Measurements from ENCODE around the gene ARSA. TPM values are rescaled to one million over a fixed set of nuclear protein-coding genes. Genes with fewer than 3 reads are reported as not detected.
A peak's percentile ranks its signal among the peaks of the same experiment; 100 is the strongest.

Gene ARSA
- total and polyA plus RNA-seq, 2 of the 13 experiments (the other 11 are each of a cell fraction or from before 2014, with no cell fraction given) = 9.0 to 11.5 TPM

GRCh38 chr22:50582493-50583293, 45.3 kb downstream of the ARSA start, which contains the start of gene CHKB (continued):
- TF ChIP-seq TEF (CRISPR knock-in tag; IDR thresholded peaks at IDR 0.05) (peak; percentile 37; the same call in 1 of the 2 replicates), ATAD3A (CRISPR knock-in tag; IDR thresholded peaks at IDR 0.05) (no peak), TBX3 (IDR thresholded peaks at IDR 0.05; ENCODE audit: borderline replicate concordance) (no peak), ATF5 (CRISPR knock-in tag; IDR thresholded peaks at IDR 0.05; ENCODE audit: low read depth) (no peak), ZSCAN21 (CRISPR knock-in tag; IDR thresholded peaks at IDR 0.05; ENCODE audit: borderline replicate concordance) (peak; percentile 36; the same call in 1 of the 2 replicates), MXD1 (CRISPR knock-in tag; IDR thresholded peaks at IDR 0.05) (peak; percentile 52; the same call in 1 of the 2 replicates)

GRCh38 chr22:50581950-50582492, 45.9 kb downstream of the ARSA start:
- no peak overlapping the region for H2AFZ ChIP-seq (ENCODE audit: low read length)
- ATAC-seq (peak; percentile 39), FAIRE-seq (no peak), DNase-seq (ENCODE audit: low spot score) (no peak)
- peak overlapping the region; percentile 68 to 91 (median 86) for H3K4me3 ChIP-seq (replicated peaks in 1 of 3; ENCODE audit: insufficient read depth in 1 of 3, low read depth in 2 of 3, low read length in 3 of 3)
- H3K9me3 ChIP-seq (ENCODE audit: low read length) = no peaks in the 10 kb centered on the region
- peak overlapping the region; percentile 98 for H3K27ac ChIP-seq (ENCODE audit: extremely low read length, insufficient read depth, low read length)
- H3K4me1 ChIP-seq (ENCODE audit: insufficient read depth, low read length) = peaks cover 32% of the 10 kb centered on the region
- BruUV-seq (replicated peaks) = no TSS peak
- in situ Hi-C loops (cut with HindIII; ENCODE audit: extremely low pct_ligation_motif_present, low pct_unique_long_range_greater_than_20kb) (loop anchor here (5.0 kb wide), 1 partner anchor 115 kb away; no protein-coding TSS in a partner anchor), intact Hi-C loops (cut with micrococcal nuclease; ENCODE audit: unreplicated experiment) (loop anchor here (1.0 kb wide), 1 partner anchor 40 kb away; no protein-coding TSS in a partner anchor)
- H3K36me3 ChIP-seq (replicated peaks in 1 of 2; ENCODE audit: control insufficient read depth in 1 of 2, insufficient read depth in 2 of 2, low read length in 2 of 2) = peaks cover 0 to 3% of the 10 kb centered on the region in 2 experiments; a peak in 2 of 5 replicates
- 18% methylated on average over 10 of the region's 39 CpGs for WGBS (ENCODE audit: low lambda C conversion rate)
- ChIA-PET POLR2A (interaction anchor here (1.1 to 2.7 kb wide), 16 partner anchors 10 to 118 kb away, joined by 3 to 30 read pairs (median 6); partner anchors contain the start of genes KLHDC7B, LMF2, MIOX and NCAPH2), CTCF (ENCODE audit: low intra/inter-chr PET ratio, low total read pairs) (no interaction called here)
- peak overlapping the region; percentile 92 for H3K4me2 ChIP-seq (ENCODE audit: low read depth, low read length)
- H4K20me1 ChIP-seq (ENCODE audit: insufficient read depth, low read length) = no peaks in the 10 kb centered on the region
- no peaks in the 10 kb centered on the region for H3K27me3 ChIP-seq (ENCODE audit: control insufficient read depth in 1 of 2, insufficient read depth in 2 of 2, low read length in 2 of 2)
- peak overlapping the region; percentile 94 for H3K9ac ChIP-seq (ENCODE audit: insufficient read depth, low read depth, low read length)
- no peaks in the 10 kb centered on the region for H3K79me2 ChIP-seq (ENCODE audit: insufficient read depth, low read length)
- 0 out of 2 replicates have a peak, but pooled peaks have one; percentile 44 for TF ChIP-seq SNAPC4 (CRISPR knock-in tag; IDR thresholded peaks at IDR 0.05)
- peak; percentile 13; the same call in 1 of the 2 replicates for TF ChIP-seq ZNF83 (CRISPR knock-in tag; IDR thresholded peaks at IDR 0.05; ENCODE audit: borderline replicate concordance)
- TF ChIP-seq ZFP91 (CRISPR knock-in tag; IDR thresholded peaks at IDR 0.05; ENCODE audit: borderline replicate concordance) = 0 out of 2 replicates have a peak, but pooled peaks have one; percentile 5
- no peak for TF ChIP-seq AHR (CRISPR knock-in tag; IDR thresholded peaks at IDR 0.05)
- no peak for TF ChIP-seq NR1H2 (CRISPR knock-in tag; IDR thresholded peaks at IDR 0.05; ENCODE audit: borderline replicate concordance, low read depth)

All from HepG2 (cell line).